Adrenal gland (tissue), 12 donors: ENCODE measurements around the gene TMEM236. TPM values are rescaled to one million over a fixed set of nuclear protein-coding genes. Genes with fewer than 3 reads are reported as not detected.

Experiments used
- DNase-seq, 7 donors: peaks; one replicate each; pipeline ENCODE4 v3.0.0-alpha.2; 2019 to 2020
- H3K27ac ChIP-seq, 5 donors: fragments of 200-600 bp; sonication (generic) in 4 of 5; 1 replicate in 3 of 5; 2 replicates in 2 of 5; pipeline versions ENCODE4 v1.5.1 to v1.8.0; 2016 to 2020; ENCODE audit warnings: mild to moderate bottlenecking in 1 of 5
- H3K27me3 ChIP-seq: fragments of 200-600 bp; 2 replicates; pipeline ENCODE4 v1.8.0; 2021
- H3K36me3 ChIP-seq, 2 donors: fragments of 200-600 bp; replicated peaks in 1 of 2; 1 replicate in 1 of 2; 2 replicates in 1 of 2; pipeline versions ENCODE4 v1.5.1 to v1.8.0; 2018 to 2022
- H3K4me1 ChIP-seq, 2 donors: fragments of 200-600 bp; replicated peaks in 1 of 2; 1 replicate in 1 of 2; 2 replicates in 1 of 2; pipeline versions ENCODE4 v1.5.1 to v1.8.0; 2018 to 2021
- H3K4me3 ChIP-seq, 4 donors: fragments of 200-600 bp; sonication (generic) in 3 of 4; one replicate each; pipeline ENCODE4 v1.5.1; 2016 to 2018
- H3K9me3 ChIP-seq, 3 donors: fragments of 200-600 bp; sonication (generic) in 1 of 3; replicated peaks in 1 of 3; 1 replicate in 2 of 3; 2 replicates in 1 of 3; pipeline versions ENCODE4 v1.5.1 to v1.8.0; 2016 to 2021
- POLR2A ChIP-seq, 2 donors: fragments of 450-650 bp; IDR thresholded peaks; one replicate each; pipeline ENCODE4 v1.6.1; 2017; ENCODE audit warnings: antibody characterized with exemption in 2 of 2, mild to moderate bottlenecking in 2 of 2, moderate library complexity in 1 of 2
- WGBS, 4 donors: extraction: QIAGEN DNeasy Blood & Tissue Kit in 2 of 4; methylation state at CpG; one replicate each; pipeline versions ENCODE4 v1.1.5 to v1.1.7; 2013 to 2017; 5-methylcytosine and 5-hydroxymethylcytosine counted together
- intact Hi-C, 2 donors: fragments of 100-400 bp; cut with DNase I; formaldehyde crosslinking; loops; one replicate each; pipeline versions ENCODE4 v1.14.1 to v1.15.0; 2022 to 2023
- polyA plus RNA-seq, 3 donors: library from polyadenylated mRNA; stranded (reverse); fragments of 200-250 nt in 2 of 3; fragments of 350-450 nt in 1 of 3; fragmentation: Illumina TruSeq in 1 of 3; extraction: RNeasy Lipid Tissue Mini Kit (QIAGEN cat#74804) in 1 of 3; gene quantifications; one replicate each; pipeline ENCODE4 v1.2.3, GENCODE V29; 2013 to 2014
- total RNA-seq, 9 donors: library from RNA; depleted of rRNA in 4 of 9; stranded (reverse); fragments of >200 nt in 4 of 9; fragments of 120-200 nt in 1 of 9; fragmentation: NEBNext Ultra II Directional in 1 of 9; extraction: Animal tissue kit (Norgen Biotek cat#: 25700) in 1 of 9; gene quantifications; one replicate each; pipeline versions ENCODE4 v1.1.0 to v1.2.4, GENCODE V29; 2013 to 2023
- TF ChIP-seq, protein P1 (sequence below), 6 experiments: fragments of 450-650 bp in 4 of 6; fragments of 200-600 bp in 2 of 6; sonication (generic) in 1 of 6; IDR thresholded peaks; 1 replicate in 5 of 6; 2 replicates in 1 of 6; pipeline versions ENCODE4 v1.5.1 to v1.8.0; 2016 to 2021; ENCODE audit warnings: antibody characterized with exemption in 6 of 6, mild to moderate bottlenecking in 2 of 6, moderate library complexity in 1 of 6
- donor health status: healthy with polysubstance abuse.
- donor health status: Bipolar disorder and iron deficiency.
- donor health status: DM: yes; HTN: yes; CAD: no.
- donor health status: DM: no; HTN: no; CAD: no.
- donor health status: DM: no; HTN: no; CAD: no.
- donor health status: DM: yes; HTN: yes; CAD: no.

TMEM236 gene
- total and polyA plus RNA-seq, 12 donors = 0.24 to 2.8 (median 1.6) TPM

DNA sequence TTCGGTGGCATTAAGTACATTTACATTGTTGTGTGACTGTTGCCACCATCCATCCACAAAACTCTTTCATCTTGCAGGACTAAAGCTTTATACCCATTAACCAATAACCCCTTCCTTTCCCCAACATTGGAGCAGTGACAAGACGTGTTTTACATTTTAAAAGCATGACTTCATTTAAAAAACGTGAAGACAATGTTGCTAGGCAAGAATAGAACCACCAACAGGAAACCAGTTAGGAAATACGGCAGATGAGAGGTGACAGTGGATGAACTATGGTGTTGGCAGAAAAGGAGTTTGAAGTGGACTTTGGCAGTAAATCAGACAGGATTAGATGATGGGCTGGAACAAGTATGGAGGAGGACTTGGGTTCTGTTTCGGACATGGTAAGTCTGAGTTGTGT lies 17.0 kb downstream of the TMEM236 start:
- 45 to 62% (median 55%) methylated on average over 5 of the region's 5 CpGs for WGBS, 4 donors
- H3K9me3 ChIP-seq = no peaks in the 10 kb centered on the region
- peak overlapping the region in 1 of 5 donors; percentile 2 for H3K27ac ChIP-seq
- H3K4me3 ChIP-seq = no peak overlapping the region
- H3K4me1 ChIP-seq = no peaks in the 10 kb centered on the region
- intact Hi-C loops = no loop called here
- H3K27me3 ChIP-seq = no peaks in the 10 kb centered on the region
- no peak for DNase-seq
- H3K36me3 ChIP-seq = no peaks in the 10 kb centered on the region
- TF ChIP-seq, protein P1, sequence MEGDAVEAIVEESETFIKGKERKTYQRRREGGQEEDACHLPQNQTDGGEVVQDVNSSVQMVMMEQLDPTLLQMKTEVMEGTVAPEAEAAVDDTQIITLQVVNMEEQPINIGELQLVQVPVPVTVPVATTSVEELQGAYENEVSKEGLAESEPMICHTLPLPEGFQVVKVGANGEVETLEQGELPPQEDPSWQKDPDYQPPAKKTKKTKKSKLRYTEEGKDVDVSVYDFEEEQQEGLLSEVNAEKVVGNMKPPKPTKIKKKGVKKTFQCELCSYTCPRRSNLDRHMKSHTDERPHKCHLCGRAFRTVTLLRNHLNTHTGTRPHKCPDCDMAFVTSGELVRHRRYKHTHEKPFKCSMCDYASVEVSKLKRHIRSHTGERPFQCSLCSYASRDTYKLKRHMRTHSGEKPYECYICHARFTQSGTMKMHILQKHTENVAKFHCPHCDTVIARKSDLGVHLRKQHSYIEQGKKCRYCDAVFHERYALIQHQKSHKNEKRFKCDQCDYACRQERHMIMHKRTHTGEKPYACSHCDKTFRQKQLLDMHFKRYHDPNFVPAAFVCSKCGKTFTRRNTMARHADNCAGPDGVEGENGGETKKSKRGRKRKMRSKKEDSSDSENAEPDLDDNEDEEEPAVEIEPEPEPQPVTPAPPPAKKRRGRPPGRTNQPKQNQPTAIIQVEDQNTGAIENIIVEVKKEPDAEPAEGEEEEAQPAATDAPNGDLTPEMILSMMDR (IDR thresholded peaks at IDR 0.05) = no peak
- TF ChIP-seq POLR2A (IDR thresholded peaks at IDR 0.05) = no peak

DNA sequence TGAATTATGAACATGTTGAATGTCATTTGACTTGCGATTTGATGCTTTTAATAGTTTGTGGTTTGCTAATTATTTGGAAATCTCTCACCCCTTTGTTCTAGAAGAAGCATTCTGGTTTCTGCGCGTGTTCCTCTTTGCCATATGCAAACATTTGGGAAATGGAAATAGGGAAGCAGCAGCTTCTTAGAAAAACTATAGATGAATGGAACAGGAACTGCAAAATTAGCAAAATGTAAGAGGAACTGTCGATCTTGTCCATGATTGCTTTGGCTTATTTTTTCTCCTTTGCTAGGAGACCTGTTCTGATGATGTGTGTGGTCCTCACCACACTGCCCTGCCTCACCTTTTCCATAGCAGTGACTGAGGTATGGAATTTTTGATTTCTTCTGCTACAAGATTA lies 19.0 kb downstream of the TMEM236 start:
- peak overlapping the region in 1 of 4 donors; percentile 30 for H3K4me3 ChIP-seq
- 72 to 83% (median 73%) methylated on average over 4 of the region's 4 CpGs for WGBS, 4 donors

DNA sequence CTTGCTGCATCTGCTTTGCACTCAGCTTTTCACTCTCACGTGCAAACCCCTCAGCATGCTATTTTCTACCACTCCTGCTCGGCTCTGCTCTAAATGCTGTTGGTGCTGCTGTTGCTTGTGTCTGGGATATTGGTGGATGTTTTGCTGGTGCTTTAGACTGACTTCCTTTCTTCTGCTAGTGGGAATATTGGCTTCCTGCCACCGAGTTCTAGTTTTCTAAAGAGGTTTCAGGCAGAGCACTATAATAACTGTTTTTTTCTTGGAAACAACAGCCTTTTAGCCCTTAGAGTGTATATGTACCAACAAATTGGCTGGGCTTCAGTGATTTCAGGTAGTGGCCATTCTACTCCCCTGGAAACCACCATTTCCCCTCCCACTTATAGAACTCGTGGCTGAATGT lies 27.8 kb downstream of the TMEM236 start:
- WGBS, 4 donors = 41 to 51% (median 50%) methylated on average over 4 of the region's 4 CpGs
- H3K9me3 ChIP-seq = no peaks in the 10 kb centered on the region
- DNase-seq = peak in 1 of 7 donors; percentile 24
- intact Hi-C loops = no loop called here
- H3K4me1 ChIP-seq = peaks cover 0 to 23% of the 10 kb centered on the region in 2 donors
- no peaks in the 10 kb centered on the region for H3K27me3 ChIP-seq
- TF ChIP-seq, protein P1 (IDR thresholded peaks at IDR 0.05) = no peak
- TF ChIP-seq POLR2A (IDR thresholded peaks at IDR 0.05) = no peak
- H3K36me3 ChIP-seq = no peaks in the 10 kb centered on the region
- H3K27ac ChIP-seq = no peak overlapping the region
- H3K4me3 ChIP-seq = no peak overlapping the region

More for the DNA sequence above, 19.0 kb downstream of the TMEM236 start:
- no peaks in the 10 kb centered on the region for H3K27me3 ChIP-seq
- no peaks in the 10 kb centered on the region for H3K36me3 ChIP-seq
- DNase-seq = no peak
- H3K27ac ChIP-seq = peak overlapping the region in 2 of 5 donors; percentile 14 to 34
- no peaks in the 10 kb centered on the region for H3K9me3 ChIP-seq
- TF ChIP-seq, protein P1 (IDR thresholded peaks at IDR 0.05) = no peak
- no peak for TF ChIP-seq POLR2A (IDR thresholded peaks at IDR 0.05)
- intact Hi-C loops = no loop called here
- H3K4me1 ChIP-seq = no peaks in the 10 kb centered on the region

DNA sequence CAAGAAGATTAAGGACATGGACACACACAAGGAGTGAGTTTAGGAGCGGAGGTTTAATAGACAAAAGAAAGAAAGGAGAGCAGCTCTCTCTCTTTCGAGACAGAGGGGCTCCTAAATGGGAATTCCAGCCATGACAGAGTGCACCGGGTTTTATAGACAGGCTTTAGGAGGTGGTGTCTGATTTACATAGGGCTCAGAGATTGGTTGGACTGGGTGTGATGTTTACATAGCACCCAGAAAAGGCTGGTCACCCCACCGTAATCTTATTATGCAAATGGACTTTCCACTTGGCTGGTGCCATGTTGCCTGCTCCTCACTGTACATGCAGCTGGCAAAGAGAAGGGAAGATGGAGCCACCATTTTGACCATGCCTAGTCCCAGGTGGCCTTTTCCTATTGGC lies 28.7 kb downstream of the TMEM236 start:
- no peak for DNase-seq
- intact Hi-C loops = no loop called here
- WGBS, 4 donors = 92 to 98% (median 92%) methylated on average over 3 to 4 of the region's 4 CpGs

More for the DNA sequence above, 28.7 kb downstream of the TMEM236 start:
- TF ChIP-seq POLR2A (IDR thresholded peaks at IDR 0.05) = no peak
- TF ChIP-seq, protein P1 (IDR thresholded peaks at IDR 0.05) = no peak
- H3K9me3 ChIP-seq = no peaks in the 10 kb centered on the region
- H3K4me3 ChIP-seq = no peak overlapping the region
- H3K27me3 ChIP-seq = no peaks in the 10 kb centered on the region
- H3K27ac ChIP-seq = no peak overlapping the region
- H3K4me1 ChIP-seq = peaks cover 0 to 24% of the 10 kb centered on the region in 2 donors
- H3K36me3 ChIP-seq = no peaks in the 10 kb centered on the region
